ENCODE results near the gene ADORA1. TPM values are rescaled to one million over a fixed set of nuclear protein-coding genes. Genes with fewer than 3 reads are reported as not detected.

Gene ADORA1
- polyA plus RNA-seq, 3 donors = 0.13 to 1.1 TPM; not detected in 1

DNA sequence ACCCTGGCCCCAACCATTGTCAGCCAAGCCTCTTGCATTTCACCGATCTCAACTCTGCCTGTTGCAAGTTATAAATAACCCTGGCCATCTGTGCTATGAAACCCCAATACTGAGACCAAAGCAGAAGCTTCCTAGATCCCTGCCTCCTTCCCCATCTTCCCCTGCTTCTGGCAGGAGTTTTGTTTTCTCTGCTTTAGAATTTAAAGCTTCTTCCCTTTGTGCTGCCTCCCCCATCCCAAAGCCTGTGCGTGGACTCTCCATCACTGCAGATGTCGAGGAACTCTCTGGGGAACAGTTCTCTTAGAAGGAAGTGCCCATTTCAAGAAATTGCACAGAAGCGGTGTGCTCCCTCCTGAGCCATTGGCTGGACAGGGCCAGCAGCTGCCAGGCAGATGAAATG lies 24.3 kb upstream of the ADORA1 start:
- H3K4me3 ChIP-seq (replicated peaks in 1 of 3; ENCODE audit: low read depth in 2 of 3, low read length in 3 of 3) = no peak overlapping the region
- peaks cover 7% of the 10 kb centered on the region in 2 donors for H3K27me3 ChIP-seq (ENCODE audit: control insufficient read depth in 2 of 2, insufficient read depth in 2 of 2, low read length in 2 of 2)
- H2AFZ ChIP-seq (ENCODE audit: insufficient read depth, low read depth, low read length, poor library complexity, severe bottlenecking) = no peak overlapping the region
- no peak overlapping the region for H3K4me3 Mint-ChIP-seq
- H3K36me3 ChIP-seq (replicated peaks in 1 of 2; ENCODE audit: control insufficient read depth in 1 of 2, insufficient read depth in 2 of 2, low read length in 2 of 2) = no peaks in the 10 kb centered on the region
- H3K9me3 Mint-ChIP-seq = peaks cover 16 to 24% (median 18%) of the 10 kb centered on the region in 7 donors
- no peaks in the 10 kb centered on the region for H3K79me2 ChIP-seq (ENCODE audit: insufficient read depth, low read length)
- H3K27ac ChIP-seq (ENCODE audit: low read depth in 1 of 2, low read length in 2 of 2) = no peak overlapping the region
- 85% methylated on average over 4 of the region's 4 CpGs for WGBS (ENCODE audit: insufficient coverage)
- H3K9ac ChIP-seq (ENCODE audit: insufficient read depth, low read length, poor library complexity, severe bottlenecking) = no peak overlapping the region
- TF ChIP-seq, protein P1, sequence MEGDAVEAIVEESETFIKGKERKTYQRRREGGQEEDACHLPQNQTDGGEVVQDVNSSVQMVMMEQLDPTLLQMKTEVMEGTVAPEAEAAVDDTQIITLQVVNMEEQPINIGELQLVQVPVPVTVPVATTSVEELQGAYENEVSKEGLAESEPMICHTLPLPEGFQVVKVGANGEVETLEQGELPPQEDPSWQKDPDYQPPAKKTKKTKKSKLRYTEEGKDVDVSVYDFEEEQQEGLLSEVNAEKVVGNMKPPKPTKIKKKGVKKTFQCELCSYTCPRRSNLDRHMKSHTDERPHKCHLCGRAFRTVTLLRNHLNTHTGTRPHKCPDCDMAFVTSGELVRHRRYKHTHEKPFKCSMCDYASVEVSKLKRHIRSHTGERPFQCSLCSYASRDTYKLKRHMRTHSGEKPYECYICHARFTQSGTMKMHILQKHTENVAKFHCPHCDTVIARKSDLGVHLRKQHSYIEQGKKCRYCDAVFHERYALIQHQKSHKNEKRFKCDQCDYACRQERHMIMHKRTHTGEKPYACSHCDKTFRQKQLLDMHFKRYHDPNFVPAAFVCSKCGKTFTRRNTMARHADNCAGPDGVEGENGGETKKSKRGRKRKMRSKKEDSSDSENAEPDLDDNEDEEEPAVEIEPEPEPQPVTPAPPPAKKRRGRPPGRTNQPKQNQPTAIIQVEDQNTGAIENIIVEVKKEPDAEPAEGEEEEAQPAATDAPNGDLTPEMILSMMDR (IDR thresholded peaks at IDR 0.05) = no peak
- no peaks in the 10 kb centered on the region for H4K20me1 ChIP-seq (ENCODE audit: insufficient read depth, low read length)
- no peaks in the 10 kb centered on the region for H3K36me3 Mint-ChIP-seq
- H3K4me1 Mint-ChIP-seq = peaks cover 20% of the 10 kb centered on the region
- H3K9me3 ChIP-seq (replicated peaks in 1 of 2; ENCODE audit: control insufficient read depth in 1 of 2, insufficient read depth in 1 of 2, low read length in 2 of 2) = peaks cover 0 to 20% of the 10 kb centered on the region in 2 donors
- no peak for DNase-seq
- H3K4me2 ChIP-seq (replicated peaks; ENCODE audit: extremely low read depth, low read length, poor library complexity, severe bottlenecking) = no peak overlapping the region
- H3K4me1 ChIP-seq (ENCODE audit: control insufficient read depth in 1 of 2, insufficient read depth in 2 of 2, low read length in 2 of 2) = peaks cover 0 to 3% of the 10 kb centered on the region in 2 donors
- H3K27me3 Mint-ChIP-seq (ENCODE audit: low read depth in 3 of 3) = peaks cover 4 to 12% (median 8%) of the 10 kb centered on the region in 3 donors
- H3K27ac Mint-ChIP-seq = no peak overlapping the region
- intact Hi-C loops (cut with micrococcal nuclease) = no loop called here

DNA sequence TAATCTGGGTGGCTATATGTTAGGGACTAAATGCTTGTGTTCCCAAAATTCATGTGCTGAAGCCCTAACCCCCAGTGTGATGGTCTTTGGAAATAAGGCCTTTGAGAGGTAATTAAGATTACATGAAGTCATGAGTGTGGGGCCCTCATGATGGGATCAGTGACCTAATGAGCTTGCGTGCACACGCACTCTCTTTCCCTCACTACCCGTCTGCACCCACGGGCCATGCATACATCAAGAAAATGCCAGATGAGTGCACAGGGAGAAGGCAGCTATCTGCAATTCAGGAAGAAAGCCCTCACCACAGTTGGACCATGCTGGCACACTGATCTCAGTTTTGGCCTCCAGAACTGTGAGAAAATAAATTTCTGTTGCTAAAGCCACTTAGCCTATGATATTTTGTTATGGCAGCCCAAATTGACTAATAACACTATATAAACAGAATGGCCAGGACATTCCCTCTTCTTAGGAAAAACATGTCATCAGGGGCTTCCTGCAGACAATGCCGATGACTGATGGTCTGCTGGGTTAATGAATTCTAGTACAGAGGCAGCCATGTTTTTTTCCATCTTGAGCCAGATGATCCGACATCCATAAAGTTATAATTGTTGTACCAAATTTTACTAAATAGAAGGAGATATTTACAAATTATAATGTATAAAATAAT lies 23.6 kb upstream of the ADORA1 start:
- Mint-ChIP-seq H3K27me3 (ENCODE audit: low read depth in 3 of 3) (peaks cover 4 to 19% (median 6%) of the 10 kb centered on the region in 3 donors), H3K27ac (no peak overlapping the region), H3K4me1 (peaks cover 20% of the 10 kb centered on the region), H3K36me3 (no peaks in the 10 kb centered on the region), H3K4me3 (no peak overlapping the region), H3K9me3 (peaks cover 16 to 24% (median 18%) of the 10 kb centered on the region in 7 donors)
- TF ChIP-seq, protein P1 (IDR thresholded peaks at IDR 0.05) = no peak
- Histone ChIP-seq H3K27ac (ENCODE audit: low read depth in 1 of 2, low read length in 2 of 2) (no peak overlapping the region), H4K20me1 (ENCODE audit: insufficient read depth, low read length) (no peaks in the 10 kb centered on the region), H3K36me3 (replicated peaks in 1 of 2; ENCODE audit: control insufficient read depth in 1 of 2, insufficient read depth in 2 of 2, low read length in 2 of 2) (no peaks in the 10 kb centered on the region), H3K79me2 (ENCODE audit: insufficient read depth, low read length) (no peaks in the 10 kb centered on the region), H3K4me2 (replicated peaks; ENCODE audit: extremely low read depth, low read length, poor library complexity, severe bottlenecking) (no peak overlapping the region), H3K4me1 (ENCODE audit: control insufficient read depth in 1 of 2, insufficient read depth in 2 of 2, low read length in 2 of 2) (peaks cover 0 to 3% of the 10 kb centered on the region in 2 donors), H2AFZ (ENCODE audit: insufficient read depth, low read depth, low read length, poor library complexity, severe bottlenecking) (no peak overlapping the region), H3K4me3 (replicated peaks in 1 of 3; ENCODE audit: low read depth in 2 of 3, low read length in 3 of 3) (no peak overlapping the region), H3K9me3 (replicated peaks in 1 of 2; ENCODE audit: control insufficient read depth in 1 of 2, insufficient read depth in 1 of 2, low read length in 2 of 2) (peaks cover 0 to 20% of the 10 kb centered on the region in 2 donors), H3K27me3 (ENCODE audit: control insufficient read depth in 2 of 2, insufficient read depth in 2 of 2, low read length in 2 of 2) (peaks cover 7 to 11% of the 10 kb centered on the region in 2 donors), H3K9ac (ENCODE audit: insufficient read depth, low read length, poor library complexity, severe bottlenecking) (no peak overlapping the region)
- no peak for DNase-seq
- WGBS (ENCODE audit: insufficient coverage) = no CpG with 5 or more reads among the region's 6 CpGs
- intact Hi-C loops (cut with micrococcal nuclease) = no loop called here

Measured in CD14-positive monocyte (primary cell).